ENCODE data around the gene SWSAP1.
A peak's percentile ranks its signal among the peaks of the same experiment; 100 is the strongest.
"Not testable (repeated sequence)": the region's sequence is repeated elsewhere in the genome, so short reads cannot be mapped to it uniquely, and the experiment has no call there.

The SWSAP1 gene

GRCh38 chr19:11379269-11379845, 4.9 kb downstream of the SWSAP1 start:
- DNase-seq, result not testable (repeated sequence)

DNA sequence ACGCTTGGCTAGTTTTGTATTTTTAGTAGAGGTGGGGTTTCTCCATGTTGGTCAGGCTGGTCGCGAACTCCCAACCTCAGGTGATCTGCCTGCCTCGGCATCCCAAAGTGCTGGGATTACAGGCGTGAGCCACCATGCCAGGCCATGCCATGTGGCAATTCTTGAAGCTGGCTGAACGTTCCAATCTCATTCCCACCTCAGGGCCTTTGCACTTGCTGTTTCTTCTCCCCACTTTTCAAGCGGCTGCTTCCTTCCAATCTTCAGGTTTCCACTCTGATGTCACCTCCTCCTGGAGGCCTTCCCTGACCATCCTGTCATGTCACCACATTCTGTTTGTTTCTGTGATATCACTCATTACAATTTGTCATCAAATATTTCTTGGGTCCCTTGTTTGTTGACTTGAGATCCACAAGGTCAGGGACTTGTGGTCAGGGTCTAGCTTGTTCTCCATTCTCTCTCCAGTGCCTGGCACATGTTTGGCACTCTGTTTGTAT, 5.4 kb downstream of the SWSAP1 start:
- DNase-seq, result no peak

- DNase-seq, result peak; percentile 97
Measured at GRCh38 chr19:11380653-11381537, 6.4 kb downstream of the SWSAP1 start.

GRCh38 chr19:11382898-11383705, 8.6 kb downstream of the SWSAP1 start:
- DNase-seq, result peak in 1 of 2 experiments; percentile 7

- DNase-seq, result no peak
Measured at GRCh38 chr19:11383706-11384048, 9.2 kb downstream of the SWSAP1 start.

- no peak for DNase-seq
Measured at GRCh38 chr19:11384778-11385129, 10.3 kb downstream of the SWSAP1 start.

DNA sequence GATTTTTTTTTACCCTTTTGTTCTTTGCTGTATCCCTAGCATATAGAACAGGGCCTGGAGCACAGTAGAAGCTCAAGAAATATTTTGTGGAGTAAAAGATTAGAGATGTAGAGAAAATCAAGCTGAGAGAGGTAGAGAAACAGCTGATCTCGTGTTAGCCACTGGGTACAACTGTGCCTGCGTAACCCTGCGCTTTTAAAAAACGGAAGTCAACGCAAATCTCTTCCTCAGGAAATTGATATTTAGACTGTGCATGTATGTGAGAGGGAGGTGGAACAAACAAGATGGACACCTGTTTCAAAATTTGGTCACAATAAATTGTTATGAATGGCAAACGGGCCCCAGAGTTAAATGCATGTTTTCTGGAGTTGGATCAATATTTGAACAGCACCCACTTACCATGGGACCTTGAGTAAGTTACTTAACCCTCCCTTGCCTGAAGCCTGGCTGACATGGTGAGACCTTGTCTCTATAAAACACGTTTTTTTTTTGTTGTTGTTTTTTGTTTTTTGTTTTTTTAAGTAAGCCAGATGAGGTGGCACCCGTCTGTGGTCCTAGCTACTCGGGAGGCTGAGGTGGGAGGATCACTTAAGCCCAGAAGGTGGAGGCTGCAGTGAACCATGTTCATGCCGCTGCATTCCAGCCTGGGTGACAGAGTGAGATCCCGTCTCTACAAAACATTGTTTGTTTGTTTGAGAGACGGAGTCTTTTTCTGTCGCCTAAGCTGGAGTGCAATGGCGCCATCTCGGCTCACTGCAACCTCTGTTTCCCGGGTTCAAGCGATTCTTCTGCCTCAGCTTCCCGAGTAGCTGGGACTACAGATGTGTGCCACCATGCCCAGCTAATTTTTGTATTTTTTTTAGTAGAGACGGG, 12.9 kb downstream of the SWSAP1 start:
- peak; percentile 12 to 31 for DNase-seq

DNA sequence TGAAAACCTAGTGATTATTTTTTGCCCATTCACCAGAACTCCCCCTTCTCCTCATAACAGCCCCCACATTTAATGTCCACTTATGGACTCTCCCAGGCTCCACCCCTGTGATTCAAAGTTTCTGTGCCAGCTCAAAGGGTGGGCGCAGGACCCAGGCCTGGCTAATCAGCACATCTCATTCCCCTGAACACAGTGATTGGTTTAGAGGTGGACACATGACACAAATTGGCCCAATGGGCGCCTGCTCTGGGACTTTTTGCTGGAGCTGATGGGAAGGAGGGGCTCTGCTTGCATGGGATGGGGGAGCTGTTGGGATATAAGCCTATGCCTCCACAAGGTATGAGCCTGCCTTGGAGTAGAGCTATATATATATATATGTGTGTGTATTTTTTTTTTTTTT, 15.9 kb downstream of the SWSAP1 start:
- DNase-seq, result no peak

GRCh38 chr19:11390933-11391680, 16.6 kb downstream of the SWSAP1 start:
- DNase-seq, result no peak

DNA sequence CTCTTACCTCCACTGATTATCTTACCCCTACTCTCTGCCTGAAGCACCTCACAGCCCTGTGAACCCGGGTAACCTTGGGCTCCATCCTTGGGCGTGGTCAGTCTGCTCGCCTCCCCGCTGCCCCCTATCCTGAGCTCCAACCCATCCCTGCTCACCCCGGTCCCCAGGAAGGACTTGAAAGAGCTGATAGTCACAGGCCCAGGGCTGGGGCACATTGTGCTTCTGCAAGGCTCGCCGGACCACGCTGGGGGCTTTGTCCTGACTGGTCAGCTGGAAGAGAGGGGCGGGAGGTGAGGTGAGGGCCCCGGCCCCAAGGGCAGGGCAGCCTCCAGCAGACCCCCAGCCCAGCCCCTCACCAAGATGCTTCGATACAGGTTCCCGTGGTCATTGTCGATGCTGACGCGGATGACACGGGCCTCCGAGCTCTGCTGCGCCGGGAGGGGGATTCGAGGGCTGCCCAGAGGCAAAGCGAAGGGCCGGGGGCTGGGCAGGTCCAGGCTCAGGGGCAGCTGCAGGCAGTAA, 22.7 kb downstream of the SWSAP1 start:
- no peak for DNase-seq

DNA sequence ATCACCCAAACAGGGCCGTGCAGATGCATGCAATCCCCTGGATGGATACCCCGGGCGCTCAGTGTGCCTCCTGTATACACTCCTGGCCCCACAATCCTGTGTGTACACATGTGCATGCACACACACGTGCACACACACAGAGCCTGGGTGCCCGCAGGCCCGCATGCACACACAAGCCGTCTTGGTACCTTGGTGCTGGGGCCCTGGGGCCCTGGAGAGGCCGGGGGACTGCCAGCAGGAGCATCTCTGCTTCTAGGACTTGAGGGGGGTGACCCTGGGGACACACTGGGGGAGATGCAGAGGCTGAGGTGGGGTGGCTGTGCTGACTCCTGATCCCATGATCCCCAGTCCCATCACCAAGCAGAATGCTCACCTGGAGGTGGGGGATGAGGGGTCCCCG, 25.2 kb downstream of the SWSAP1 start:
- DNase-seq, result no peak

GRCh38 chr19:11400798-11401197, 26.3 kb downstream of the SWSAP1 start:
- DNase-seq, result no peak

- DNase-seq, result no peak
Measured at GRCh38 chr19:11401808-11402543, 27.5 kb downstream of the SWSAP1 start.

DNA sequence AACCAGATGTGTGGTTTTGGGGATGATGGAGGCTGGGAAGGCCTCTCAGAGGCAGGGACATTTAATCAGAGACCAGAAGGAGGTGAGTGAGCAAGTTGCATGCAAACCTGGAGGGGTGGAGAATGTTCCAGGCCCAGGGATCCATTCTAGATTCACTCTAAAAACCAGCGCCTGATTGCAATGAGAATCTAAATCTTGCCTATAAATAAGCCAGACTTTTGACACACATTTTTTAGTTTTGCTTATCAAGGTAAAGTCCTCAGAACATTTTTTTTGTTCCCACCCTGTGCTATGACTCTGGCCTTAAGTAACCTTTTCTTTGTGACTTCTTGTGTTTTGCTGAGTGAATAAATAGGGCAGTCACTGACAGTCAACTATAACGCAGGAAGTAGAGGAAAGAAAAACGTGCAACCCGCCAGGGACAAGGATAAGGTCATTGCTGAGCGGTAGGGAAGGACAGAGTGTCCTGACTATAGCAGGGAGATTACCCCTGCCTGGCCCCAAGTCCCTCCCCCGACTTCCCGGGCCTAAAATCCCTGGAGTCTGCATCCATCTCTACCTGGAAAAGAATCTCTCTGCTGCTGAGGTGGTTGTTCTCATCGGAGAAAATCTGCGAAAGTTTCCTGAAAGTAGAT, 30.2 kb downstream of the SWSAP1 start:
- DNase-seq, result no peak

- DNase-seq, result no peak
Measured at GRCh38 chr19:11405846-11406643, 31.6 kb downstream of the SWSAP1 start.

DNA sequence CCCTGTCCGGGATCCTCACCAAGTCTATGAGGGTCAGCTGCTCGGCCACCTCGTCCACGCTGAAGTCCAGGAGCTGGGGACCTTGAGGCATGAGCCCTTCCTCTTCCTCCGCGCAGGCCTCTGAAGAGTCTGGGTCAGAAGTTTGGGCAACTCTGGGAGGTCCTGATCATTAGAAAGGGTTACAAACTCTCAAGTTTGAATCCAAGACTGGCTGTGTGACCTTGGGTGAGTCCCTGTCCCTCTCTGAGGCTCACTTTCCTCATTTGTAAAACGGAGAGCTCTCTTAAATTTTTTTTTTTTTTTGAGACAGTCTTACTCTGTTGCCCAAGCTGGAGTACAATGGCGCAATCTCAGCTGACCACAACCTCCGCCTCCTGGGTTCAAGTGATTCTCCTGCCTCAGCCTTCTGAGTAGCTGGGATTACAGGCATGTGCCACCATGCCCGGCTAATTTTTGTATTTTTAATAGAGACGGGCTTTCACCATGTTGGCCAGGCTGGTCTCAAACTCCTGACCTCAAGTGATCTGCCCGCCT, 32.3 kb downstream of the SWSAP1 start:
- peak in 1 of 2 experiments; percentile 18 for DNase-seq

GRCh38 chr19:11408591-11408990, 34.1 kb downstream of the SWSAP1 start:
- DNase-seq, result no peak

GRCh38 chr19:11410682-11411081, 36.2 kb downstream of the SWSAP1 start:
- DNase-seq, result no peak

DNA sequence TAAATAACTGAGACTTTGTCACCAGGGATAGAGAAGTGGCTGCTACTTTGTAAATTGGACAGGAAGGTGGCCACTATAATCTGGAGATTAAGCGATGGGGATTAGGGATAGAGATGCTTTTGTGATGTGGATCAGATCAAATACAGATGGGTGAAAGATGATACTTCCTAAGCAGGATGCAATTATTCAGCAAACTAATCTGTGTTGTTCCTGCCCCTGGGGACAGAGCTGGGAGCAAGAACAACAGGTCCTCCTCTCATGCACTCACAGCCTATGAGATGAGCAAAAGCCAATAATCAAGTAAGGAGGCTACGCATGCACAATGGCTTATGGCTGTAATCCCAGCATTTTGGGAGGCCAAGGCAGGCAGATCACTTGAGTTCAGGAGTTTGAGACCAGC, 40.1 kb downstream of the SWSAP1 start:
- DNase-seq, result no peak
